Cardiac fibroblast (primary cell): ENCODE measurements around the gene FZD2.
A peak's percentile ranks its signal among the peaks of the same experiment; 100 is the strongest.
"Not testable (repeated sequence)": the region's sequence is repeated elsewhere in the genome, so short reads cannot be mapped to it uniquely, and the experiment has no call there.

ENCODE experiments used
- DNase-seq, 2 donors: peaks; one replicate each; pipeline versions ENCODE4 v3.0.0 to v3.0.0-alpha.2; 2010; ENCODE audit warnings: low read depth in 2 of 2
- H3K4me3 ChIP-seq, 2 donors: replicated peaks in 1 of 2; 1 replicate in 1 of 2; 2 replicates in 1 of 2; pipeline ENCODE4 v1.5.1; 2011; ENCODE audit warnings: low read depth in 2 of 2, low read length in 2 of 2, mild to moderate bottlenecking in 2 of 2, moderate library complexity in 1 of 2
- TF ChIP-seq, protein P1 (sequence below): IDR thresholded peaks from one replicate; pipeline ENCODE4 v1.5.1; 2011; ENCODE audit warnings: low read depth, mild to moderate bottlenecking, low read length, inconsistent platforms

FZD2 gene

DNA sequence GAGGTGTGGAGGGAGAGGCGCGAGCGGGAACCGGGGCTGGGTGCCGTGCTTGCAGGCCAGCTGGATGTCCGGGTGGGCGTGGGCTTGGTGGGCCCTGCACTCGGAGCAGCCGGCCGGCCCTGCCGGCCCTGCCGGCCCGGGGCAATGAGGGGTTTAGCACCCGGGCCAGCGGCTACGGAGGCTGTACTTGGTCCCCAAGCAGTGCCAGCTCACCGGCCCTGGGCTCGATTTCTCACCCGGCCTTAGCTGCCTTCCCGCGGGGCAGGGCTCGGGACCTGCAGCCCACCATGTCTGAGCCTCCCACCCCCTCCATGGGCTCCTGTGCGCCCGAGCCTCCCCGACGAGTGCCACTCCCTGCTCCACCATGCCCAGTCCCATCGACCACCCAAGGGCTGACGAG is 29.3 kb upstream of the FZD2 start:
- TF ChIP-seq, protein P1, sequence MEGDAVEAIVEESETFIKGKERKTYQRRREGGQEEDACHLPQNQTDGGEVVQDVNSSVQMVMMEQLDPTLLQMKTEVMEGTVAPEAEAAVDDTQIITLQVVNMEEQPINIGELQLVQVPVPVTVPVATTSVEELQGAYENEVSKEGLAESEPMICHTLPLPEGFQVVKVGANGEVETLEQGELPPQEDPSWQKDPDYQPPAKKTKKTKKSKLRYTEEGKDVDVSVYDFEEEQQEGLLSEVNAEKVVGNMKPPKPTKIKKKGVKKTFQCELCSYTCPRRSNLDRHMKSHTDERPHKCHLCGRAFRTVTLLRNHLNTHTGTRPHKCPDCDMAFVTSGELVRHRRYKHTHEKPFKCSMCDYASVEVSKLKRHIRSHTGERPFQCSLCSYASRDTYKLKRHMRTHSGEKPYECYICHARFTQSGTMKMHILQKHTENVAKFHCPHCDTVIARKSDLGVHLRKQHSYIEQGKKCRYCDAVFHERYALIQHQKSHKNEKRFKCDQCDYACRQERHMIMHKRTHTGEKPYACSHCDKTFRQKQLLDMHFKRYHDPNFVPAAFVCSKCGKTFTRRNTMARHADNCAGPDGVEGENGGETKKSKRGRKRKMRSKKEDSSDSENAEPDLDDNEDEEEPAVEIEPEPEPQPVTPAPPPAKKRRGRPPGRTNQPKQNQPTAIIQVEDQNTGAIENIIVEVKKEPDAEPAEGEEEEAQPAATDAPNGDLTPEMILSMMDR, result no peak
- no peak for DNase-seq

DNA sequence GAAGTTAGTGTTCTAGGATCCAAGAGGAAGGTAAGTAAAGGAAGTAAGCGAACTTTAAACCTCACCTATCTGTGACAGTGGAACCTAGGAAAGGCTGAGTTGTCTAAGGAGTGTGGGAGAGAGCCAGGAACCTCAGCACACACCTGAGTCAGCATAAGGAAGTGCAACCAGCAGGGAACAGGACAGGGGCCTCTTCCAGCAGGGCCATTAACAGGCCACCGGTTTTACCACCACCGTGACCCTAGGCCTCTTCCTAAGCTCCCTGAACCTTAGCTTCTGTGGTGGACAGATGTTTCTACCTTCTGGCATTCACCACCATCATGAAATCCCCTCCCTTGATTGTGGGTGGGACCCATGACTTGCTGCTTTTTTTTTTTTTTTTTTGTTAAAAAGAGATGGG is 27.4 kb upstream of the FZD2 start:
- no peak for DNase-seq
- no peak overlapping the region for H3K4me3 ChIP-seq
- TF ChIP-seq, protein P1, result no peak

More for the DNA sequence above, 29.3 kb upstream of the FZD2 start:
- H3K4me3 ChIP-seq, result no peak overlapping the region

DNA sequence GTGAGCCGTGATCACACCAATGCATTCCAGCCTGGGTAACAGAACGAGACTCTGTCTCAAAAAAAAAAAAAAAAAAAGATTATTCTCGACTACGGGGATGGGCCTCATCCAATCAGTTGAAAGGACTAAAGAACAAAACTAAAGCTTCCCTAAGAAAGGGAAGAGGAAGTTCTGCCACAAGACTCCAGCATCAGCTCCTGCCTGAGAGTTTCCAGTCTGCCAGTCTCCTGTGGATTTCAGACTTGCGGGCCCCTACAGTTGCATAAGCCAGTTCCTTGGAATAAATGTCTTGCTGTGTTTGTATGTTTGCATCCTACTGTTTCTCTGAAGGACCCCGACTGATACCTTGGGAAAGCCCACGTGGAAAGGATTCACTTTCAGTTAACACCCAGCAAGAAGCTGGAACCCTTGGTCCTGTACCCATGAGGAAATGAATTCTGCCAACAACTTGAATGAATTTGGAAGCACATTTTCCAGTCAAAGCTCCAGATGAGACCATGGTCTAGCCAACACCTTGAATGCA is 26.3 kb upstream of the FZD2 start:
- DNase-seq, result no peak
- TF ChIP-seq, protein P1, result no peak
- no peak overlapping the region for H3K4me3 ChIP-seq

DNA sequence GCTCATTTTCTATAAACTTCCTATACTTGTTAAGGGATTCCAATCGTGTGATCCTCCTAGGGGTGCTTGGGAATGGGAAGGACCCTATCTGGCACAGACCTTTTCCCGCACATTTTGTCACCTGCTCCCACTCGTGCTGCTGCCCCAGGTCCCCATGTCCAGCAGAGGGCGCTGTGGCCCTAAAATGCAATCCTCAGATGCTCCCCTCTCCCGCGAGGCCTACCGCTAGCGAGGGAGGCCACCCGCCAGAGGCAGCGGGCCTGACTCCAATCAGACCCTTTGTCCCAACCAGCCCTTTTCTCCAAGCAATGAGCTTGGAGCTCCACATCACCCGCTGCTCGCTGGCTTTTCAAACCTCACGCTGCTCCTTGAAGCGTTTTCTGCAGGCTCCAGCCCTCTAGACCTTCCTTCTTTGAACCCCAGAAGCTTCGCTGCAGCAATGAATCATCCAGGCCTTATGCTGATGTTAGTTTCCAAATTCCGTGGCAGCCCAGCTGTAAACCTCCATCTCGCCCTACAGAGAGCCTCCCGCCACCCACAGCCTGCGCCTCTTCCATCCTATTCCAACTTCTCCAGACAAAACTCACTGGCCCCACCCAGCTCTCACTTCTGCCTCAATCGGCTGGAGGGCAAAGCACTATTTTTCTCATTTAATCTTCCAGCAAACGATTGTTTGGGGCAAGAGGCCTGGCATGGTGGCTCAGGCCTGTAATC is 23.6 kb upstream of the FZD2 start:
- TF ChIP-seq, protein P1, result peak; percentile 96
- DNase-seq, result peak; percentile 90 to 91
- no peak overlapping the region for H3K4me3 ChIP-seq

DNA sequence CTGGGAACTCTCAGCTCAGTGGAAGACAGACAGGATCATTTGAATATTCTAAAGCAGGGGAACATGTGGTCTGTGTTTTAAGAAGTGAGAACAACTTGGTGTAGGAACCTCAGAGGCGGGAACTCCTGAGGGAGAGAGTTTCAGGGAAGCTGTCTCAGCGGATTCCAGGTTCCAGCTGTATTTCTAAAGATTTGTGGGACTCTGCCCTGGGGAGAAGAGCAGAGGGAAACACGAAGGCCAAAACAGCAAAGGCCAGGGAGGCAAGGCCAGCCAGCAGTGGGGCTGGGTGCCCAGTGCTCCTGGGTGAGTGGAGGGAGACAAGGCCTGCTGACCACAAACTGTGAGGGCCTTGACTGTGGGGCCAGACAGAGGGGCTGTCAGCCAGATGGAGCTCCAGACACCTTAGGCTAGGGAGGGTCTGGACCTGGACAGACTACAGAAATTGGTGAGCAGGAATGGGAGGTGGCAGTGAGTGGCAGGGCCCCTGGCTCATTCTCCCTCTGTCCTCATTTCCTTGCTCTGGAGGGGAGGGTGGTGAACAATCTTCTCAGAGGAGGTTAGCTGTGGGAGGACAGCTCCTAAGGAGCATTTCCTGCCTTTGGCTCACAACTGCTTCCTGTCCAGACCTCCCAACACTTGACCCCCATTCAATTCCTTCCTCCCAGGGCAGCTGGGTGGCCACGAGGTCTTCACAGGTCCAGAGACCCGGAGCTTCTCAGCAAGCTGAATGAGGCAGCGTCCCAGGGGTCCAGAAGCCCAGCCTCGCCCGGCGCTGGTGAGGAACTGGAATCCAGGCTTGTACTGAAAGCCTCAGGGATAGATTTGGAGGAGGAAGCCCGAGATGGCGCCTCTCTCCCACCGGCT is 21.0 kb upstream of the FZD2 start:
- TF ChIP-seq, protein P1, result no peak
- H3K4me3 ChIP-seq, result no peak overlapping the region
- DNase-seq, result peak; percentile 43 to 82

DNA sequence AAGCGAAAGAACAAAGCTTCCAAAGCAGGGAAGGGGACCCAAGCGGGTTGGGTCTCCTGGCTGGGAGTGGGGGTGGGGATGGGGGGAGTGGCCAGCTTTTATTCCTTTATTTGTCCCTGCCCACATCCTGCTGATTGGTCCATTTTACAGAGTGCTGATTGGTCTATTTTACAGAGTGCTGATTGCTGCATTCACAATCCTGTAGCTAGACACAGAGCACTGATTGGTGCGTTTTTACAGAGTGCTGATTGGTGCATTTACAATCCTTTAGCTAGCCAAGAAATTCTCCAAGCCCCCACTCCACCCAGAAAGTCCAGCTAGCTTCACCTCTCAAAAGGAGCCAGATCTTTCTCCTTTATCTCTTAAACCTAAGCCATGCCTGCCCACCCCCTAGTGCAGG is 19.4 kb upstream of the FZD2 start:
- not testable (repeated sequence) for H3K4me3 ChIP-seq, DNase-seq

DNA sequence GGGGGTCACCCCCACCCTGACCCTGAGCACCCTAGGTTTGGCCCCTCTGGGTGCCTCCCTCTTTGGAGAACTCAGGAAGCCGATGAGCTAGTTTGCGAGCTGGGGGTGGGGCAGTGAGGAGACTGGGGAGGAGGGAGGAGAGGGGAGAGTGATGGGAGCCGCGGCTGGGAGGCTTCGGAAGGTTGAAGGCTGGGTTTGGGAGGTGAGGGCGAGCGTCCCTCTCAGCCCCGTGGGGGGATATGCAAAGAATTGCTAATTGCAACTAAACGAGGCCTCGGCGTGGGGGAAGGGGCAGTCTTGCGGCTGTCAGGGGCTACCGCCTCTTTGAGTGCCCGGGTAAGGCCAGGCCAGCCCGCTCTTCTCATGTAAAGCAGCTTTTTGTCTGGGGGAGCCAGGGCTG is 17.6 kb upstream of the FZD2 start:
- TF ChIP-seq, protein P1, result no peak
- DNase-seq, result no peak
- no peak overlapping the region for H3K4me3 ChIP-seq
